Subcutaneous adipose tissue (tissue), 4 donors: Measurements from ENCODE around the gene IGSF9. TPM values are rescaled to one million over a fixed set of nuclear protein-coding genes. Genes with fewer than 3 reads are reported as not detected.

Source experiments
- CTCF ChIP-seq: fragments of 450-650 bp; IDR thresholded peaks from one replicate; pipeline ENCODE4 v1.5.1; 2016; ENCODE audit warnings: low read depth, mild to moderate bottlenecking, control low read depth, antibody characterized with exemption, moderate library complexity
- total RNA-seq, 4 donors: library from RNA; depleted of rRNA; stranded (reverse); fragments of >200 nt; gene quantifications; one replicate each; pipeline ENCODE4 v1.1.0, GENCODE V29; 2016

IGSF9 gene
- total RNA-seq, 4 donors from 2014 or later: 0.17 to 0.33 TPM; not detected in 2

DNA sequence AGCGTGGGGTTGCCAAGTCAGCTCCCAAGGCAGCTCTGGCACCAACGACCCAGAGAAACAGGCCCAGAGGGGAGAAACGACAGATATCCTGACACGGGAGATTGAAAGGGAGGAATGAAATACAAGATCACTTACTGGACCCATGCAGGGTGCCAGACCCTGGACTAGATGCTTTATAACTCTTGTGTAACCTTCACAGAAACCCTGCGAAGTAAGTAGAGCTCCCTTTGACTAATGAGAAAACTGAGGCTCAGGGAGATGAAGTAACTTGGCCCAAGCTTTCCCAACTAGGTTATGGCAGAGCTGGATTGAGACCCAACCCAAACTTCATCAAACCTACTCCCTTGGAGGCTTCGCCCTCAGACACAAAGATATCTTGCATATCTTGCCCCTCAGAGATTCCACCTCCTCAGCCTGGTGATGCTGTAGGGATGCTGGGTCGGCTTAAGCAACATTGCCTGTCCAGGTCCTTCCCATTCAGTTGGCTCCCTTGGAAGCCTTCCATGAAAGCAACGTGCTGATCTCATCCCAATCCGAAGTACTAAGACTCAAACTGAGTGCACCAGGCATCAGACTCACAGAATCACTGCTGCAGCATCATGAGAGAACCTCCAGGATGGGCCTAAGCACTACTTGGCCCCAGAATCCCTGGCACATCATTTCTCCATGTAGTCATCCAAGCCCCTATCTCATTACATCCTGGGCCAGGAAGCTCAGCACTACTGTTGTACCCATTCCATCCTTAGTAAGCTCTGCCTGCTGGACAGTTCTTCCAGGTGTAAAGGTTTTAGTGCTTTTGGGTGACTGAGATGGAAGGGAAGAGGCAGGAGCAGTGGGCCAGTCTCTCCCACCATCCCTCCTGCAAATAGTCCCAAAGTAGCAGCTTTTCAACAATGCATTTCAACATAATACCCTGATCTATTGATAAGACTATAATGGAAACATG, 1.1 kb upstream of the IGSF9 start:
- TF ChIP-seq CTCF: no peak

DNA sequence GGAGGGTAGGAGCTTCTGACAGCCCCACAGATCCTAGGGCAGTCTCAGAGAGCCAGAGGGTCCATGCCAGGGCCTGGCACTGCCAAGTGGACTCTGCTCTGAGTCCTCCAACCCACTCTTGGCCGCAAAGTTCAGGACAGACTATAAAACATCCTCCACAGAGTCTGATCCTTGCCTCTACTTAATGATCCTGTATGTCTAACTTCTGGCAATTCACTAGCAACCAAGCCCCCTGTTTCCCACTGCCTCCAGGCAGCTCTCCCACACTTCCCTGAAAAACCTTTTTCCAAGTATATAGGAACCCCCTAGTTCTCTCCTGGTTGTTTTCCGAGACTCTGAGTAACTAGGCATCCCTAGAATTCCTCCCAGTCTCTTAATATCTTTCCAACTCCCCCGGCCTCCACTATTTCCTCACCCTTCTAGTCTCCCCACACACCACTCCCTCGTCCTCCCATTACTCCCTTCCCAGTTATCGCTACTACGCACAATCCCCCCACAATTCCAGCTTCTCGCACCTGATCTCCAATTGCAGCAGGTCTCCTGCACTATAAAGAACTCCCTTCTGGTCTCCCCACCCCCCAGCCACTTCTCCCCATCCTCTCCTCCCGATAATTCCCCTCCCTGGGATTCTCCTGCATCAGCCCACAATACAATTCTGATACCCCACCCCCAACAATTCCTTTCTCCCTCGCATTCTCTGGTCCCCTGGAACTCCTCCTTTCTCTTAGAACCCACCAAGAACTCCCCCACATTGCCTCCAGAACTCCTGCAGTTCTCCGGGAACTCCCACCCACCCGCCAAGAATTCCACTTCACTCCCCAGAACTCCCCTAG, 574 bp downstream of the IGSF9 start:
- no peak for TF ChIP-seq CTCF

- TF ChIP-seq CTCF: no peak
These were observed 1.3 kb downstream of the IGSF9 start for GRCh38 chr1:159943908-159944622.

- TF ChIP-seq CTCF: no peak
These were observed 2.2 kb downstream of the IGSF9 start for GRCh38 chr1:159943278-159943640.

DNA sequence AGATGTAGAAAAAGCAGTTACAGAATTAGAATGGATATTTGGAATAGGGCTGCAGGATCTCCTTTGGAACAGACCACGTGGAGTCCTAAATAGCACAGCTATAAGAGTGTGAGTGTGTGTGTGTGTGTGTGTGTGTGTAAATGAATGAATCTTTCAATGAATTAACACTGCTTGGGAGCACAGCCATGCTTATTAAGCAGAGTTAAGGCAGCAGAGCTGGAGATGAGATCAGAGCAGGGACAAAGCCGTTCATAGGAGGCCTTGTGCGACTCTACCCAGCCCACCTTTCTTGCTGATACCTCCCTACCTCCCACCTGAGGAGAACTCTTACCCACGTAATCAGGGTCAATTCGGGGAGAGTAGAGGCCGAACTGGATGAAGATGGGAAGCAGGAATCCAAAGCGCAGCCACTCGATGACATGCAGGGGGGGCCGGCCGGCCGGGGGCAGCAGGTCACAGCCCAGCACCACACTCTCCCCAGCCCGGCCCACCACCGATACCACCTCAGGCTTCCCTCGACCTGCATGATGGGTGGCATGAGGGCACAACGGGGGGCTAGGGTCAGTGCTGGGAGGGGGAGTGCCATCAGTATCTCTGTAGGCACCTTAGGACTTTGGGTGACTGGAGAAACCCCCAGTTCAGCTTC, 2.7 kb downstream of the IGSF9 start:
- TF ChIP-seq CTCF: no peak

DNA sequence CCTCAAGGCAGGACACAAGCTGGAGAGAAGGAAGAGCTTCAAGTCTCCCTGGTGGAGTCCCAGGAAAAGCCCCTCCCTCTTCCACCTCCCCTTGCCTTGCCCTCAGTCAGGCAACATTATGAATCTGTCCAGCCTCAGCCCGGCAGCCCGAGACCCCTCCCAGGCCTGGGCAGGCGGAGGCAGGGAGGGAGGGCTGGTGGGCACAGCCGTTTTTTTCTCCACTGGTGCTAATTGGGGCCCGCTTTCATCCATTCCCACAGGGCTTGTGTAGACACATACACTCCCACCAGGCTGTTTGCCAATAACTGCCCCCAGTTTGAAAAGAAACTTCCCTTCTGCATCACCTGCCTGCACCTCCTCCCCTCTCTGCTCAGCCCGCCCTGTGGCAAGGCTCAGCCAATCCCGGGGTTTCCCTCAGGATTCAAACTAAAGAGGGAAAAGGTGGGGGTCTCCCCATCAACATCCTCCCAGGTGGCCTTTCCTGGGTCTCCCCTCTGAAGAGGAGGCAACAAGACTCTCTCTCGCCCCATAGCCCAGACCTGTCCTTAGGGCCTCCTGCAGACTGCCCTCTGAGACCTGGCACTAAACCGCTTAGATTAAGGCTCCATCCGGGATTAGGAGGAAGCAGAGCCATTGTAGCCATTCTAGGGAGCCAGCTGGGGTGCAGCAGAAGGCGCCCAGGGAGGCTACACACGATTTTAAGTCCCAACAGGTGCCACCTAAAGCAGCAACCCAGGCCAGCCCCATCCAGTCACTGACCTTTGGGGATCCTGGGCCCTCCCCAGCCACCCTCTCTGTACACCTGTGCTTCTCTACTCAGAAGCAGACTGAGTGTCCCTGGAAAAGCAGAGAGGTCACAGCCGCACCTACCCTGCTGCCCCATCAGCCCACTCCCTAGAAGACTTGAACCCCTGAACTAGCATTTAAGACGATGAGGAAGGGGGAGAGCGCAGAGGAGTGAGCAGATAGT, 3.5 kb downstream of the IGSF9 start:
- no peak for TF ChIP-seq CTCF
